SK-N-SH (cell line): Measurements from ENCODE around the gene IRX6. TPM values are rescaled to one million over a fixed set of nuclear protein-coding genes. Genes with fewer than 3 reads are reported as not detected.

Experiments used
- CTCF ChIA-PET: fragments of 300-600, 350-600 bp; formaldehyde crosslinking; extraction: SDS; loops from one replicate; lab custom pipeline; 2021; lab: Yijun Ruan, JAX
- POLR2A ChIA-PET: fragments of 350-600 bp; sonication (Branson Sonifier 250); formaldehyde crosslinking; extraction: SDS; loops from one replicate; lab custom pipeline; 2020; ENCODE audit warnings: antibody characterized with exemption, inconsistent platforms; lab: Yijun Ruan, JAX
- DNase-seq: peaks from one replicate; pipeline ENCODE4 v3.0.0; 2012
- H2AFZ ChIP-seq: fragments of 200-600 bp; sonication (generic); 2 replicates; pipeline ENCODE4 v1.8.1; 2016; ENCODE audit warnings: antibody characterized with exemption, mild to moderate bottlenecking, low read depth
- H3F3A ChIP-seq: fragments of 200-600 bp; sonication (generic); replicated peaks from 2 replicates; pipeline ENCODE3; 2016; ENCODE audit warnings: antibody characterized with exemption, mild to moderate bottlenecking; ENCODE audit not compliant: insufficient read depth
- H3K27ac ChIP-seq, 2 experiments: fragments of 200-500 bp in 1 of 2; fragments of 200-600 bp in 1 of 2; sonication (Bioruptor generic) in 1 of 2; sonication (generic), shearing (Covaris generic) in 1 of 2; 2 replicates each; pipeline versions ENCODE4 v1.5.1 to v1.6.1; 2014 to 2016; ENCODE audit warnings: low read depth in 2 of 2, inconsistent platforms in 1 of 2, low read length in 1 of 2, mild to moderate bottlenecking in 1 of 2, mixed read lengths in 1 of 2
- H3K27me3 ChIP-seq: fragments of 200-600 bp; sonication (generic), shearing (Covaris generic); 2 replicates; pipeline ENCODE4 v1.6.1; 2016; ENCODE audit warnings: mixed run types; ENCODE audit not compliant: insufficient read depth
- H3K36me3 ChIP-seq, 2 experiments: fragments of 200-500 bp in 1 of 2; fragments of 200-600 bp in 1 of 2; sonication (Bioruptor generic) in 1 of 2; sonication (generic) in 1 of 2; replicated peaks in 1 of 2; 2 replicates each; pipeline versions ENCODE3 to v1.5.1; 2014 to 2016; ENCODE audit warnings: low read length in 1 of 2, mild to moderate bottlenecking in 1 of 2; ENCODE audit not compliant: insufficient read depth in 2 of 2, control insufficient read depth in 1 of 2
- H3K4me1 ChIP-seq, 2 experiments: fragments of 200-500 bp in 1 of 2; fragments of 200-600 bp in 1 of 2; sonication (Bioruptor generic) in 1 of 2; sonication (generic), shearing (Covaris generic) in 1 of 2; 2 replicates each; pipeline versions ENCODE4 v1.5.1 to v1.6.1; 2014 to 2016; ENCODE audit warnings: low read depth in 1 of 2, low read length in 1 of 2, mixed run types in 1 of 2; ENCODE audit not compliant: insufficient read depth in 2 of 2, control insufficient read depth in 1 of 2
- H3K4me2 ChIP-seq: fragments of 200-600 bp; sonication (generic), shearing (Covaris generic); 2 replicates; pipeline ENCODE4 v1.6.1; 2017; ENCODE audit warnings: mixed run types
- H3K4me3 ChIP-seq, 2 experiments: fragments of 200-500 bp in 1 of 2; fragments of 200-600 bp in 1 of 2; sonication (Bioruptor generic) in 1 of 2; sonication (generic), shearing (Covaris generic) in 1 of 2; 2 replicates each; pipeline versions ENCODE4 v1.5.1 to v1.8.1; 2014 to 2016; ENCODE audit warnings: low read depth in 2 of 2, inconsistent platforms in 1 of 2, low read length in 1 of 2, mild to moderate bottlenecking in 1 of 2, mixed read lengths in 1 of 2, moderate library complexity in 1 of 2
- H3K79me2 ChIP-seq: fragments of 200-600 bp; sonication (generic); 2 replicates; pipeline ENCODE4 v1.8.1; 2017; ENCODE audit warnings: mild to moderate bottlenecking; ENCODE audit not compliant: insufficient read depth
- H3K9ac ChIP-seq: fragments of 200-600 bp; sonication (generic); 2 replicates; pipeline ENCODE4 v1.6.1; 2017; ENCODE audit warnings: mixed run types
- H3K9me2 ChIP-seq: fragments of 200-600 bp; sonication (generic); 2 replicates; pipeline ENCODE4 v1.6.1; 2017; ENCODE audit warnings: mixed run types
- H3K9me3 ChIP-seq: fragments of 200-600 bp; sonication (generic); 2 replicates; pipeline ENCODE4 v1.6.1; 2017; ENCODE audit warnings: mixed run types, mild to moderate bottlenecking, moderate library complexity
- H4K20me1 ChIP-seq: fragments of 200-600 bp; sonication (generic); 2 replicates; pipeline ENCODE4 v1.6.1; 2017; ENCODE audit warnings: mild to moderate bottlenecking, mixed run types; ENCODE audit not compliant: insufficient read depth
- CHD2 ChIP-seq: fragments of 150-350 bp; IDR thresholded peaks from 2 replicates; pipeline ENCODE4 v1.6.1; 2018; ENCODE audit warnings: low read length; ENCODE audit not compliant: partially characterized antibody
- EP300 ChIP-seq, 2 experiments: IDR thresholded peaks; 2 replicates each; pipeline versions ENCODE4 v1.4.0 to v1.6.1; 2012; ENCODE audit warnings: borderline replicate concordance in 1 of 2, low read depth in 1 of 2, low read length in 1 of 2
- EZH2phosphoT487 ChIP-seq: fragments of 200-600 bp; sonication (generic); IDR thresholded peaks from 2 replicates; pipeline ENCODE4 v1.6.1; 2017; ENCODE audit warnings: low read depth, mixed run types, mild to moderate bottlenecking, antibody characterized with exemption, moderate library complexity, borderline replicate concordance
- FOSL2 ChIP-seq: IDR thresholded peaks from 2 replicates; pipeline ENCODE4 v1.4.0; 2012; ENCODE audit warnings: low read depth, mild to moderate bottlenecking, moderate library complexity, borderline replicate concordance
- FOXJ3 ChIP-seq: sonication (generic); formaldehyde crosslinking; IDR thresholded peaks from 2 replicates; pipeline ENCODE4 v1.5.1; 2020; ENCODE audit warnings: mild to moderate bottlenecking, missing genetic modification reagents
- FOXM1 ChIP-seq: IDR thresholded peaks from 2 replicates; pipeline ENCODE4 v1.4.0; 2012; ENCODE audit warnings: low read depth, mild to moderate bottlenecking
- GABPA ChIP-seq: IDR thresholded peaks from 2 replicates; pipeline ENCODE4 v1.4.0; 2012; ENCODE audit warnings: low read depth, mild to moderate bottlenecking
- JUND ChIP-seq: IDR thresholded peaks from 2 replicates; pipeline ENCODE4 v1.4.0; 2012
- NFIC ChIP-seq: IDR thresholded peaks from 2 replicates; pipeline ENCODE4 v1.4.0; 2012; ENCODE audit warnings: borderline replicate concordance
- NRF1 ChIP-seq: IDR thresholded peaks from 2 replicates; pipeline ENCODE4 v1.6.1; 2012; ENCODE audit warnings: low read depth, mild to moderate bottlenecking, low read length
- PBX3 ChIP-seq: IDR thresholded peaks from 2 replicates; pipeline ENCODE4; 2012
- POLR2AphosphoS5 ChIP-seq: IDR thresholded peaks from 2 replicates; pipeline ENCODE4 v1.6.1; 2012; ENCODE audit warnings: low read depth, low read length
- RAD21 ChIP-seq: IDR thresholded peaks from 2 replicates; pipeline ENCODE4 v1.6.1; 2012; ENCODE audit warnings: mild to moderate bottlenecking, low read length
- RFX5 ChIP-seq: IDR thresholded peaks from 2 replicates; pipeline ENCODE4 v1.6.1; 2012; ENCODE audit warnings: mild to moderate bottlenecking, improper control_type of control experiment, low read length
- RXRA ChIP-seq: IDR thresholded peaks from 2 replicates; pipeline ENCODE4 v1.4.0; 2012; ENCODE audit warnings: low read depth, mild to moderate bottlenecking, borderline replicate concordance
- TAF1 ChIP-seq: IDR thresholded peaks from 2 replicates; pipeline ENCODE4 v1.6.1; 2012; ENCODE audit warnings: low read depth, mild to moderate bottlenecking, low read length, moderate library complexity, borderline replicate concordance
- USF2 ChIP-seq: fragments of 150-350 bp; IDR thresholded peaks from 2 replicates; pipeline ENCODE4 v1.6.1; 2017; ENCODE audit warnings: antibody characterized with exemption, low read length, low read depth, borderline replicate concordance
- YY1 ChIP-seq: IDR thresholded peaks from 2 replicates; pipeline ENCODE4 v1.4.0; 2012; ENCODE audit warnings: low read depth, mild to moderate bottlenecking
- WGBS: methylation state at CpG from one replicate; pipeline ENCODE4 v1.1.6; 2017; ENCODE audit warnings: low lambda C conversion rate; 5-methylcytosine and 5-hydroxymethylcytosine counted together
- polyA plus RNA-seq, 3 experiments: library from polyadenylated mRNA; depleted of rRNA; stranded (reverse); fragments of >200 nt; gene quantifications; 2 replicates each; pipeline ENCODE4 v1.2.3, GENCODE V29; 2012

The IRX6 gene
- polyA plus RNA-seq, 1 of the 3 experiments (the other 2 are of a cell fraction): not detected

- Histone ChIP-seq H2AFZ (no peak overlapping the region), H3K4me1 (peaks cover 0 to 28% of the 10 kb centered on the region in 2 experiments; a peak in 2 of 4 replicates), H3K9ac (no peak overlapping the region), H3K9me3 (no peaks in the 10 kb centered on the region), H3K4me2 (no peak overlapping the region), H3F3A (no peaks in the 10 kb centered on the region), H3K4me3 (no peak overlapping the region), H3K36me3 (no peaks in the 10 kb centered on the region), H3K27ac (no peak overlapping the region), H4K20me1 (no peaks in the 10 kb centered on the region), H3K27me3 (0 out of 2 replicates have a peak, but pooled peaks cover 5% of the 10 kb centered on the region), H3K79me2 (no peaks in the 10 kb centered on the region), H3K9me2 (no peaks in the 10 kb centered on the region)
- 51% methylated on average over 3 of the region's 3 CpGs for WGBS
- ChIA-PET POLR2A (no interaction called here), CTCF (interaction anchor here (1.1 kb wide), 1 partner anchor 418 kb away, joined by 3 read pairs; no protein-coding TSS in a partner anchor)
- TF ChIP-seq RFX5: no peak
- no peak for TF ChIP-seq FOXJ3 (CRISPR knock-in tag)
- TF ChIP-seq NRF1: no peak
- TF ChIP-seq GABPA: no peak
- TF ChIP-seq NFIC: no peak
- TF ChIP-seq POLR2AphosphoS5: no peak
- TF ChIP-seq FOSL2: no peak
- no peak for TF ChIP-seq EZH2phosphoT487
- DNase-seq: no peak
Observed at GRCh38 chr16:55376045-55376444, 52.0 kb downstream of the IRX6 start.

- POLR2A ChIA-PET: no interaction called here
- no peaks in the 10 kb centered on the region for H3K79me2 ChIP-seq
- no peaks in the 10 kb centered on the region for H3F3A ChIP-seq
- CTCF ChIA-PET: interaction anchor here (1.1 kb wide), 1 partner anchor 419 kb away, joined by 3 read pairs; no protein-coding TSS in a partner anchor
- peaks cover 0 to 28% of the 10 kb centered on the region in 2 experiments; a peak in 2 of 4 replicates for H3K4me1 ChIP-seq
- H2AFZ ChIP-seq: no peak overlapping the region
- H3K27me3 ChIP-seq: no peaks in the 10 kb centered on the region
- no peak for DNase-seq
- no peaks in the 10 kb centered on the region for H3K36me3 ChIP-seq
- no peak overlapping the region for H3K4me2 ChIP-seq
- H4K20me1 ChIP-seq: no peaks in the 10 kb centered on the region
- TF ChIP-seq GABPA (no peak), USF2 (no peak), TAF1 (no peak), POLR2AphosphoS5 (no peak), YY1 (no peak), NRF1 (no peak), EP300 (IDR thresholded peaks at IDR 0.05; ENCODE audit: borderline replicate concordance in 1 of 2, low read depth in 1 of 2, low read length in 1 of 2) (no peak), JUND (no peak), FOXM1 (no peak), RXRA (no peak), FOSL2 (no peak), RAD21 (no peak), RFX5 (no peak), PBX3 (no peak), CHD2 (no peak), EZH2phosphoT487 (no peak)
- H3K9me3 ChIP-seq: no peaks in the 10 kb centered on the region
- H3K27ac ChIP-seq: no peak overlapping the region
- no peaks in the 10 kb centered on the region for H3K9me2 ChIP-seq
- H3K4me3 ChIP-seq: no peak overlapping the region
- WGBS: 54% methylated on average over 7 of the region's 7 CpGs
- no peak overlapping the region for H3K9ac ChIP-seq
Observed at GRCh38 chr16:55376567-55377167, 52.7 kb downstream of the IRX6 start.
